MM.1S (cell line): ENCODE data around the gene SSX3.
"Not testable (repeated sequence)": the region's sequence is repeated elsewhere in the genome, so short reads cannot be mapped to it uniquely, and the experiment has no call there.

Source experiments
- CTCF ChIP-seq: fragments of 300-600 bp; sonication (generic); IDR thresholded peaks from 2 replicates; pipeline ENCODE4 v1.5.1; 2016; ENCODE audit warnings: antibody characterized with exemption, low read length, mixed read lengths
- EZH2phosphoT487 ChIP-seq: fragments of 300-600 bp; sonication (generic); IDR thresholded peaks from 2 replicates; pipeline ENCODE4 v1.6.1; 2018; ENCODE audit warnings: antibody characterized with exemption, low read length

- not testable (repeated sequence) for TF ChIP-seq EZH2phosphoT487, CTCF
Measured at GRCh38 chrX:48370408-48370807, 13.9 kb upstream of the SSX3 start.
